Measurements from ENCODE around the gene PARP9.
"Not testable (repeated sequence)": the region's sequence is repeated elsewhere in the genome, so short reads cannot be mapped to it uniquely, and the experiment has no call there.

PARP9 gene

DNA sequence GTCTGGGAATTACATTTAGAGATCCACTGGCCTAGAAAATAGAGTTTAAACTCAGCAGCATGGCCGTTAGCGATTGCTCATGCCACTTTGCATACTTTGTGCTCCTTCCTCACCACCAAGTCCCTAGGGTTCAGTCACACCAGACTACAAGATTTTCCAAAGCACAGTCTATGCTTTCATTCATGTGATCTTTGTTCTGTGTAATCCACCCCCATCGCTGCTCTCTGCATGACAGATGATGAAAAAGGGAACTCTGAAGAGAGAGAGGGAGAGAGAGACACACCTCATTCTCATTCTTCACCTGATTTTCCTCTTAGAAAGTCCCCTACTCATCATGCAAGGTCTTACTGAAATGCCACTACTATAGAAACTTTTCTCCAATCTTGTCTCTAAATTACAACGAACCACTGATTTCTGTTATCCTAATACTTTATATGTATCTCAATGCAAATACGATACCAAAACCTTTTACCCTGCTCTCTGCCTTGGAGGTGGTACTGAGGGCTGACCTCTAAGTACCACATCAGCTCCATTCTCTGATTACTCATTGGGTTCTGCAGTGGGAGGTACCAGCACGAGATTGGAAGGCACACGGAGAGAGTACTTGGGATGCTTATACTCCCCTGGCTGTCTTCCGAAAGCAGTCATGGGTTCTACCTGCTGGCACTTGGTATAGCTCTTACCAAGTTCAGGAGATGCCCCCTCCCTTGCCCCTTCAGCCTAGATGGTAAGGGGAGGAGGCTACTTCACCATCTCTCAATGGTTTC, 12.3 kb upstream of the PARP9 start:
- TF ChIP-seq, protein P1, sequence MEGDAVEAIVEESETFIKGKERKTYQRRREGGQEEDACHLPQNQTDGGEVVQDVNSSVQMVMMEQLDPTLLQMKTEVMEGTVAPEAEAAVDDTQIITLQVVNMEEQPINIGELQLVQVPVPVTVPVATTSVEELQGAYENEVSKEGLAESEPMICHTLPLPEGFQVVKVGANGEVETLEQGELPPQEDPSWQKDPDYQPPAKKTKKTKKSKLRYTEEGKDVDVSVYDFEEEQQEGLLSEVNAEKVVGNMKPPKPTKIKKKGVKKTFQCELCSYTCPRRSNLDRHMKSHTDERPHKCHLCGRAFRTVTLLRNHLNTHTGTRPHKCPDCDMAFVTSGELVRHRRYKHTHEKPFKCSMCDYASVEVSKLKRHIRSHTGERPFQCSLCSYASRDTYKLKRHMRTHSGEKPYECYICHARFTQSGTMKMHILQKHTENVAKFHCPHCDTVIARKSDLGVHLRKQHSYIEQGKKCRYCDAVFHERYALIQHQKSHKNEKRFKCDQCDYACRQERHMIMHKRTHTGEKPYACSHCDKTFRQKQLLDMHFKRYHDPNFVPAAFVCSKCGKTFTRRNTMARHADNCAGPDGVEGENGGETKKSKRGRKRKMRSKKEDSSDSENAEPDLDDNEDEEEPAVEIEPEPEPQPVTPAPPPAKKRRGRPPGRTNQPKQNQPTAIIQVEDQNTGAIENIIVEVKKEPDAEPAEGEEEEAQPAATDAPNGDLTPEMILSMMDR (IDR thresholded peaks at IDR 0.05; ENCODE audit: extremely low read depth, missing control alignments), result no peak
- peak; percentile 84 for DNase-seq (ENCODE audit: low spot score)

DNA sequence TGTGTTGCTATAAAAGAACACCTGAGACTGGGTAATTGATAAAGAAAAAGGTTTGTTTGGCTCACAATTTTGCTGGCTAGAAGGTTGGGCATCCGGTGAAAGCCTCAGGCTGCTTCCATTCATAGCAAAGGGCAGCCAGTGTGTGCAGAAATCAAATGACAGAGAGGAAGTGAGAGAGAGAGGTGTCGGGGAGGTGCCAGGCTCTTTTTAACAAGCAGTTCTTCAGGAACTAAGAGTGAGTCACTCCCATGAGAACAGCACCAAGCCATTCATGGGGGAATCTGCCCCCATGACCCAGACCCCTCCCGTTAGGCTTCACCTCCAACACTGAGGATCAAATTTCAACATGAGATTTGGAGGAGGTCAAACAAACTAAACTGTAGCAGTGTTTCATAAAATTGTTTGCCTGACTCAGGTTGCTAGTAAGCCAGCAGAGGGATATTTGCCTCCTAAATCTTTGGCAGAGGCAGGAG, 8.9 kb upstream of the PARP9 start:
- TF ChIP-seq, protein P1 (IDR thresholded peaks at IDR 0.05; ENCODE audit: extremely low read depth, missing control alignments), result no peak
- DNase-seq (ENCODE audit: low spot score), result peak; percentile 54

DNA sequence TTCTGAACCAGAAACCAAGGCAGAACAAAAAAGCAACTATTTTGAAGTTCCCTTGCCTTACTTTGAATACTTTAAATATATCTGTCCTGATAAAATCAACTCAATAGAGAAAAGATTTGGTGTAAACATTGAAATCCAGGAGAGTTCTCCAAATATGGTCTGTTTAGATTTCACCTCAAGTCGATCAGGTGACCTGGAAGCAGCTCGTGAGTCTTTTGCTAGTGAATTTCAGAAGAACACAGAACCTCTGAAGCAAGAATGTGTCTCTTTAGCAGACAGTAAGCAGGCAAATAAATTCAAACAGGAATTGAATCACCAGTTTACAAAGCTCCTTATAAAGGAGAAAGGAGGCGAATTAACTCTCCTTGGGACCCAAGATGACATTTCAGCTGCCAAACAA, 4.7 kb upstream of the PARP9 start:
- TF ChIP-seq, protein P1 (IDR thresholded peaks at IDR 0.05; ENCODE audit: extremely low read depth, missing control alignments), result no peak
- no peak for DNase-seq (ENCODE audit: low spot score)

DNA sequence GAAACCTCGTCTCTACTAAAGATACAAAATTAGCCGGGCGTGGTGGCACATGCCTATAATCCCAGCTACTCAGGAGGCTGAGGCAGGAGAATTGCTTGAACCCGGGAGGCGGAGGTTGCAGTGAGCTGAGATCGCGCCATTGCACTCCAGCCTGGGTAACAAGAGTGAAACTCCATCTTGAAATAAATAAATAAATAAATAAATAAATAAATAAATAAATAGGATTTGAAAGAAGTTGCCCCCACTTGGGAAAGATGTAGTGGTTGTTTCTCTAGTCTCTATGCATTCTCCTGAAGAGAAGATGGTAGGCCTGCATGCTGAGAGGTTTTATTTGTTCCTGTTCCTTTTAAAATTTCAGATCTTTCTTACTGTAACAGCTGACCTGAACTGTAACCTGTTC, 4.0 kb upstream of the PARP9 start:
- not testable (repeated sequence) for DNase-seq (ENCODE audit: low spot score)

DNA sequence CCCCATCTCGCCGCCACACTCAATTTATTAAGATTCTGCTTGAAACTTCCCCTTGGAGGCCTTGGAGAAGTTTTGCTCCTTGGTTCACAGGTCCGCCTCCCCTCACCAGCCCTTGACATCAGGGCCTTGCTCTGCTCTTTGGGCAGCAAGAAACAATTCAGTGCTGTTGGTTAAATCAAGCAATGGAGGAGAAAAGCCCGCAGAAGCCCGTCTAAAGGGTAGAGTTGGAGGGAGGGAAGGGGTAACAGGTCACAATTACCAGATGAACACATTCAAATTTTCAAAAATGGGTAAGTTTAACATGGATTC, 429 bp downstream of the PARP9 start:
- DNase-seq (ENCODE audit: low spot score), result peak; percentile 34
- TF ChIP-seq, protein P1 (IDR thresholded peaks at IDR 0.05; ENCODE audit: extremely low read depth, missing control alignments), result no peak

DNA sequence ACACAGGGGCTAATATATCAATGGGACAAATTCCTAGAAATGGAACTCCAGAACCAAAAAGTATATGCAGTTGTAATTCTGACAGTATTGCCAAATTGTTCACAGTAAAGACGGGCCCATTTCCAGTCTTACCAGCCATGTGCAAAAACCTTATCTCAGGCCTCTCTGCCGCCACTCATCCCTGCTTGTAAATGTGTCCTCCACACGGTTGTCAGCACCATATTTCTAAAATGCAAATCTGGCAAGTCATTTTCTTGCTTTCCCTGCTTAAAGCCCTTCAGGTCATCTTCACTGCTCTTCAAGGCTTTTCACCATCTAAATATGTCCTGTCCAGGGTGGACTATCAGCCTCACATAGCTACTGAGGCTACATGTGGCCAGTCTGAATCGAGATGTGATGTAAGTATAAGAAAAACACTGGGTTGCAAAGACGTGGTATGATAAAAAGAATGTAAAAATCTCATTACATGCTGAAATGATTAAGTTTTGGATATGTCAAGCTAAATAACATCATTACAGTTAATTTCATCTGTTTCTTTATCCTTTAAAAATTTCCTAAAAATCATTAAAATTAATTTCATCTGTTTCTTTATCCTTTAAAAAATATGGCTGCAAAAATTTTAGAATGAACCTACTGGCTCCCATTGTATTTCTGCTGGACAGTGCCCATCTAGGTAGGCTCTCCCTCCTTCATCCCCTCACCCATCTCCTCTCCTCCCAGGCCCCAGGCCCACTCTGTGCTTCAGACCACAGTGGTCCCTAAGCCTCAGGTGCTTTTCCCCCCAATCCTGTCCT, 980 bp downstream of the PARP9 start:
- TF ChIP-seq, protein P1 (IDR thresholded peaks at IDR 0.05; ENCODE audit: extremely low read depth, missing control alignments), result no peak
- no peak for DNase-seq (ENCODE audit: low spot score)

DNA sequence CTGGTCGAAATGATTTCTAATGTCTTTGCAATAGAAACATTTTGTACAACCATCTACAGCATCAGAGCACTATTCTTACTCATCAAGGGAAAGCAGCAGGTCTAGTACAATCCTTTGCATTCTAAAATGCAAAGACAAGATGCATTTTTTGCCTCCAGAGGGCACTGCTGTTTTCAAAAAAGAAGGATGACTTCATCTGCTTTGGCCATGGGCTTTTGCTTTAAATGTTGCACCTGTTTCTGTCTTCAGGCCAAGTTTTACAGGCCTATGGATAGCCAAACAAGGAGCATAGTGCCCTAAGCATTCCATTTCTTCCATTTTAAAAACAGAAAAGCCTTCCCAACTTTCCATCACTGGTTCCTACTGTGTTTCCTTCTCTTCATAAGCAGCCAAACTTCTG, 3.4 kb downstream of the PARP9 start:
- TF ChIP-seq, protein P1 (IDR thresholded peaks at IDR 0.05; ENCODE audit: extremely low read depth, missing control alignments), result peak; percentile 31
- DNase-seq (ENCODE audit: low spot score), result peak; percentile 79

Measured in GM20000 (cell line).